IPS DF 4.7 (cell line): Measurements from ENCODE around the gene SEC24A.
"Not testable (repeated sequence)": the region's sequence is repeated elsewhere in the genome, so short reads cannot be mapped to it uniquely, and the experiment has no call there.

Experiments used
- DNase-seq: peaks from one replicate; pipeline ENCODE4 v3.0.0-alpha.2; 2013; ENCODE audit warnings: low spot score; ENCODE audit errors: extremely low read depth

Gene SEC24A

GRCh38 chr5:134741052-134741451 is 92.5 kb downstream of the SEC24A start:
- DNase-seq, result no peak

GRCh38 chr5:134742134-134742533 is 93.5 kb downstream of the SEC24A start:
- DNase-seq, result no peak

DNA sequence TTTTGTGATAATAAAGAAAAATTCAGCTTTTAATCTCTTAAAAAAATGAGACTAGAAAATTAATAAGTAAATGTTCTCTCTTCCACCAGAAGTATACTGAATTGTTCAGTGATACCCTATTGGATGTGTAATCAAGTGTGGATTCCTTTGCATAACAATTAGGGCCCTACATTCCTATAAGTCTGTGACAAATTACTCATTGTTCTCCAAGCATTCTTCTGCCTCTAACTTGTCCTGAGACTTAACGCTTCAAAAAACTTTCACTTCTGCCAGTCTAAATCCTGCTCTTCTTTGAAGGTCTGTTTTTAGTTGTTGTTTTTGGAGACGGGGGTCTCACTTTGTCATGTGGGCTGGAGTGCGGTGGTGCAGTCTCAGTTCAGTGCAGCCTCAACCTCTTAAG is 100.8 kb downstream of the SEC24A start:
- no peak for DNase-seq

DNA sequence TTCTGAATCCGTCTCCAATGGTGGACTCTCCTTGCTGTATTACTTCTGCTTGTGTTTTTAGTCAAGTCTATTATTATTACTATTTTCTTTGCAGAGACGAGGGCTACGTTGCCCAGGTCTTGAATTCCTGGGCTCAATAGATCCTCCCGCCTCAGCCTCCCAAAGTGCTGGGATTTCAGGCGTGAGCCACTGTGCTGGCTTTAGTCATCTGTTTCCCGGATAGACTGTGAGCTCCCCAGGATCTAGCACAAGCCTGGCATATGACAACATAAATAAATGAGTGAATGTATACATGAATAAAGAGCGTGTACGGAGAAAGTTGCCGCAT is 109.6 kb downstream of the SEC24A start:
- no peak for DNase-seq

DNA sequence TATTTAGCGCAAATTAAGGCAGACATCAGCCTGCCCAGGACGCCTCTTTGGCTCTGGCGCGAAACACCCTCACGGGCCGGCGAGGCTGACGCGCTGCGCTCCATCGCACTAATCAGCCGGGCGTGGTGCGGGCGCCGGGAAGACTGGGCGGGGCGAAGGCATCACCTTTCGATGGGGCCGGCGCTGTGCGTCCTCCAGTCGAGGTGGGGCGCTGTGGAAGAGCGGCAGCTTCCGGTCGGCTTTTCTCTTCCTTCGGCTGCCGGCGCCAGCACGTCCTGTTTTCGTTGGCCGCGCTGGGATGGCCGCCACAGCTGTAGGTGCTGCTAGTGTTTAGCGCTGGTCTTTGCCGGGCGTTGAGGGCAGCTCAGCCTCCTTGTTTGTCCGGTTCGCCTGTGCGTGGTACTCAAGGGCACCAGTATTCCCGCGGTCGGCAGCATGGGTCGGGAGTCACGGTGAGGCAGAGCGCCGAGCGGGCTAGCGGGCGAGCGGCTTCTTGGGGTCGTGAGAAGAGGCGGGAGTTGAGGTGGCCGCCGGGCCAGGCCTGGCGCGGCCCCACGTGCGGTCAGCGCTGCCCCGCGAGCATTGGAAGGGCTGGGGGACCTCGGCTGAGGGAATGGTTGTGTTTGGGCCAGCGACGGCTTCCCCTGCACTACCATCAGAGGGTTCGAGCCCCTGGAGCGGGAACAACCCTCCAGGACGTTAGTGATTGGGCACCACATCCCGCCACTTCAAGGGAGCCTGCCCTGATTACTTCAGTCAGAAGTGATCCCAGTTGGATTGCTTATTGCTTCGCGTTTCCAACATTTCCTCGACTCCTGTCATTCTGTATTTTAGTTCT is 110.1 kb downstream of the SEC24A start, which contains the start of gene DDX46:
DDX46 (plus strand) TSS at position 276 of the 838 bp plus-strand sequence; CDS start at position 436, 160 bp downstream.
- DNase-seq, result no peak

DNA sequence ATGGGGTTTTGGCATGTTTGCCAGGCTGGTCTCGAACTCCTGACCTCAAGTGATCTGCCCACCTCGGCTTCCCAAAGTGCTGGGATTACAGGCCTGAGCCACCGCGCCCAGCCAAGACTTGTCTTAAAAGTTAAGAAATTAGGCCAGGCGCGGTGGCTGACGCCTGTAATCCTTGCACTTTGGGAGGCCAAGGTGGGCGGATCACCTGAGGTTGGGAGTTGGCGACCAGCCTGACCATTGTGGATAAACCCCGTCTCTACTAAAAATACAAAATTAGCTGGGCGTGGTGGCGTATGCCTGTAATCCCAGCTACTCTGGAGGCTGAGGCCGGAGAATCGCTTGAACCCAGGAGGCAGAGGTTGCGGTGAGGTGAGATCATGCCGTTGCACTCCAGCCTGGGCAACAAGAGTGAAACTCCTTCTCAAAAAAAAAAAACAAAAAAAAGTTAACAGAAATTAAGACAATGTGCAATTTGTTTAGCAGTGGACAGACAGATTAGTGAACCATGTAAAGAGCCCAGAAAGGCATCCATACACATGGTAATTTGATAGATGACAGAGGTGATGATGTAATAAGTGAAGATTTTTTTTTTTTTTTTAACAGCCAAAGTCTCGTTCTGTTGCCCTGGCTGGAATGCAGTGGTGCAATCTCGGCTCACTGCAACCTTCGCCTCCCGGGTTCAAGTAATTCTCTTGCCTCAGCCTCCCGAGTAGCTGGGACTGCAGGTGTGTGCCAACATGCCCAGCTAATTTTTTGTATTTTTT is 119.1 kb downstream of the SEC24A start:
- not testable (repeated sequence) for DNase-seq

DNA sequence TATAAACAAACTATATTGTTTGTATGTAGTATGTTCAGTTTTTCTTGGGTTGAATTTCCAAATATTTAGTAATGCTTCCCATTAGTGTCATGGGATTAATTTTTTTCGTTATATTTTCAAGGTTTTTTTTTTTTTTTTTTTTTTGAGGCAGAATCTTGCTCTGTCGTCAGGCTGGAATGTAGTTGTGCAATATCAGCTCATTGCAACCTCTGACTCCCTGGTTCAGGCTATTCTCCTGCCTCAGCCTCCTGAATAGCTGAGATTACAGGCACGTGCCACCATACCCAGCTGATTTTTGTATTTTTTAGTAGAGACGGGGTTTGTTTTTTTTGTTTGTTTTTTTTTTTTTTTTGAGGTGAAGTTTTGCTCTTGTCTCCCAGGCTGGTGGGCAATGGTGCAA is 120.6 kb downstream of the SEC24A start:
- no peak for DNase-seq

DNA sequence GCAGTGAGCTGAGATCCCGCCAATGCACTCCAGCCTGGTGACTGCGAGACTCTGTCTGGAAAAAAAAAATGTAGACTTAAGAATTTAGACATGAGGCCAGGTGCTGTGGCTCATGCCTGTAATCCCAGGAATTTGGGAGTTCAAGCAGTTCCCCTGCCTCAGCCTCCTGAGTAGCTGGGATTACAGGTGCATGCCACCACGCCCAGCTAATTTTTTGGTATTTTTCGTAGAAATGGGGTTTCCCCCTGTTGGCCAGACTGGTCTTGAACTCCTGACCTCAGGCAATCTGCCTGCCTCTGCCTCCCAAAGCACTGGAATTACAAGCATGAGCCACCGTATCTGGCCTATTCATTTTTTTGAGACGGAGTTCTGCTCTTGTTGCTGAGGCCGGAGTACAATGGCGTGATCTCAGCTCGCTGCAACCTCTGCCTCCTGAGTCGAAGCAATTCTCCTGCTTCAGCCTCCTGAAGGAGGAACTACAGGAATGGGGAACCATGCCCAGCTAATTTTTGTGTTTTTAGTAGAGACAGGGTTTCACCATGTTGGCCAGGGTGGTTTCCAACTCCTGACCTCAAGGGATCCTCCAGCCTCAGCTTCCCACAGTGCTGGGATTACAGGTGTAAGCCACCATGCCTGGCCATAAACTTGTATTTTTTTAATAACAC is 124.0 kb downstream of the SEC24A start:
- no peak for DNase-seq

GRCh38 chr5:134777366-134777765 is 128.8 kb downstream of the SEC24A start:
- no peak for DNase-seq
